GM18858 (cell line): ENCODE results near the gene ADAM20.
"Not testable (repeated sequence)": the region's sequence is repeated elsewhere in the genome, so short reads cannot be mapped to it uniquely, and the experiment has no call there.

Experiments used
- ATAC-seq: cut with Tn5 transposase; IDR thresholded peaks from one replicate; pipeline ENCODE4 v1.9.1; 2021; ENCODE audit not compliant: unreplicated experiment

ADAM20 gene

GRCh38 chr14:70534904-70535303, at the start of gene ADAM20:
ADAM20 (minus strand) TSS chr14:70535004; CDS start chr14:70524757, 10,247 bp downstream.
- ATAC-seq = no peak

DNA sequence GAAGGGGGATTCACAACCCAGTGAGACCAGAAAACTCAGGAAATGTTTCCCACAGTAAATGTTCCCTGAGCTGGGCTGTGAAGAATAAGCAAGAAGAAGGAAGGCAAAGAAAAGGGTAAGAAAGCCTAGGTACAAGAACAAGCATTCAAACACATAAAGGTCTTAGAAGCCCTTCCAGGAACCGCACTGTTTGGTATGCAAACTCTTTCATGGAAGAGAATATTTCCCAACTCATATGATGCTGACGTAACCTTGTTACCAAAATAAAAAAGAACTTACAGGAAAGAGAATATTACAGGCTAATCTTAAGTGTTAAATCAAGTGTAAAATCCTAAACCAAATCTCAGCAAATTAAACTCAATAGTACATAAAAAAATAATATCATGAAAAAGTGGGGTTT, 42.1 kb upstream of the ADAM20 start:
- ATAC-seq = no peak

- no peak for ATAC-seq
Observed at GRCh38 chr14:70573050-70573449, 38.2 kb upstream of the ADAM20 start.

DNA sequence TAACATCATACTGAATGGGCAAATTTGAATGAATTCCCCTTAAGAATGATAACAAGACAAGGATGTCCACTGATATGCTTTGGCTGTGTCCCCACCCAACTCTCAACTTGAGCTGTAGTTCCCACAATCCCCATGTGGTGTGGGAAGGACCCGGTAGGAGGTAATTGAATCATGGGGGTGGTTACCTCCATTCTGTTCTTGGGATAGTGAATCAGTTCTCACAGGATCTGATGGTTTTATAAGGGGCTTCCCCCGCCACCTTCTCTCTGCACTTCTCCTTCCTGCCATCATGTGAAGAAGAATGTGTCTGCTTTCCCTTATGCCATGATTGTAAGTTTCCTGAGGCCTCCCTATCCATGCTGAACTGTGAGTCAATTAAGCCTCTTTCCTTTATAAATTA, 36.3 kb upstream of the ADAM20 start:
- ATAC-seq = no peak

DNA sequence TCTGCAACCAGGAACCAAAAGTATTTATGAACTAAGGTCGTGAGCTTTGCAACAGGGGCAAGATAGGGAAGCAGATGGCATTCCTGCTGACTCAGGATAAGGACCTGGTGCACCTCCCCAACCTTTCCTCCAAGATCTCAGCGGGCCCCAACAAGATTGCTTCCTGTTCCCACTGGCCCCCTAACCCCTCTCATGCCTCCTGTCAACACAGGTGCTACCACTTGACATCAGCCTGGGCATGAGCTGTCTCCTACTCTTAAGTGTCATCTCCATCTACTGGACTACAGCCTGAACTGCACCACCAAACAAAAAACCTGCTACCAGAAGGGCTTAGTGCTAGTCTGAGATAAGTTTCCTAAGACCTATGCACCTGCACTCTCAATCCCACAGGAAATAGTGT, 33.0 kb upstream of the ADAM20 start:
- ATAC-seq = no peak

DNA sequence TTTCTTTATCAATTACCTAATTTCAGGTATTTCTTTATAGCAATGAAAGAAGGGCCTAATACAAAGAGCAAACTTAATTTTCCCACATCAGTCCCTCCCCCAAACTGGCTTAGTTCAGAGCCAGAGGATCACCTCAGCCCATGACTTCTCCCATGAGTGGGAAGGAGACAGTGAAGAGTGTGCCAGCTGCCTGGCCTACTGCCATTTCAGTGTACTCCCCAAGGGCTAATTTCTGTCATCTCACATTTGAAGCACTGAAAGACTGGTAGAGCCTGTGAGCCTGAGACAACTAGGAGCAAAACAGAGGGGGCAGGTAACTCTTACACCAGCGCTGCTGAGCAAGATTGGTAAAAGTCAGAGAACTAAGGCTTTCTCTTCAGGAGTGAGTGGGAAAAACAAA, 29.1 kb upstream of the ADAM20 start:
- ATAC-seq = no peak

DNA sequence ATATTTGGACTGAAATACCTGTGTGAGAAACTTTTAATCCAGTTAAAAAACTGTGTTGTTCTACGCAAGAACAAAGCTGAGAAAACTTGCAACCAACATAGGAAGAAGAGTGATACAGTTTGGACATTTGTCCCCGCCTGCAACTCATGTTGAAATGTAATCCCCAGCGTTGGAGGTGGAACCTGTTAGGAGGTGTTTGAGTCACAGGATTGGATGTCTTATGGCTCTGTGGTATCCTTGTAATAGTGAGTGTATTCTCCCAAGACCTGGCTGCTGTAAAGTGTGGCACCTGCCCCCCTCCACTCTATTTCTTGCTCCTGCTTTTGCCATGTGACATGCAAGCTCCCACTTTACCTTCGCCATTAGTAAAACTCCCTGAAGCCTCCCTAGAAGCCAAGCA, 28.6 kb upstream of the ADAM20 start:
- no peak for ATAC-seq

DNA sequence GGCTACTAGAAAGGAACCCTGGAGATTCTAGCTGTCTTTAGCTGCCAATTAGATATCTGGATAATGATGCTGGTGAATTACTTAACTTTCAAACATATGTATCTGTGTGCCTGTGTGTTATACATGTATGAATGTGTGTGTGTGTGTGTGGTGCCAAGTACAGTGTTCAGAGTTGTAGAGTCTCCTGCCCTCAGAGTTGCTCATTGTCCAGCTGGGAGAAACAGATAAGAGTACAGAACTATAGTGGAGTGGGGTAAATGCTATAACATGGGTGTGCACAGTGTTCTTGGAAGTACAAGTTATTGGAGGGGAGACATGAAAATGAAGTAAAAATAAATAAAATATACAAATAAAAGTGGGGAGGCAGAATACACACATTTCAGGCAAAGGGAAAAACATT, 23.6 kb upstream of the ADAM20 start:
- ATAC-seq = no peak

DNA sequence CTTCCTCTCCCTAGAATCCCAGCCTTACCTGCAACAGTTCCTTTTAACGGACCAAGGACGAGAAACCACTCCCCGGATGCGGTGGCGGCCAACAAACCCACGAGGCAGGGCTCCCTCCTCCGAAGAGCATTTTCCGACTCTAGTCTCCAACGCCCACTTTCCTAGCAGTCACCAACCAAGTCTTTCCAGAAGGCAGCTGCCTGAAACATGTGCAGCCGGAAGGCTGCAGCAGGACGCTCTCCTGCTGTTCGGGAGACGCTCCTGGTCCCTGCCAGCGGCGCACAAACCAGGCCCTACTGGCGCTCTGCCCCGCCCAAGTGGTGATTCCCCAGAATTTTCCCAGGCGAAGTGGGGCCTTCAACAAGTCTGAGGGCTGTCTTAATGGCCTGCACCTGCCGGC, 21.1 kb upstream of the ADAM20 start:
- no peak for ATAC-seq

GRCh38 chr14:70538087-70538486, 3.3 kb upstream of the ADAM20 start:
- ATAC-seq = no peak

DNA sequence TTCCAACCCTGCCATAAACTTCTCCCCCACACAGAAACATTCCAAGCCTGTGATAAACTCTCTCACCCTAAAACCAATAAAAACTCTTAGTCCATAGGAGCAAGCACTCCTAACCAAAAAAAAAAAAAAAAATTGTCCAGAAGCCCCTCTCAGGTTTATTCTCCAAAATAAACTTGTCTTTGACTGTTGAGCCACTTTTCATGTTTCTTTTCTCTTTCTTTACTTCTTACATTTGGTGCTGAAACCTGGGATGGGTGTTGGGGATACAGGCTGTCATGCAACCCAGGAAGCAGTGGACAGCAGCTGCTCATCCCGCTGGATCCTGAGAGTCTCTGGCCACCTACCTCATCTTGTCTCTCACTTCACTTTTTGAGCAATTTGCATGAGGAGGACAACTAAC, 2.0 kb upstream of the ADAM20 start:
- ATAC-seq = no peak

- no peak for ATAC-seq
Observed at GRCh38 chr14:70530417-70530816, 4.4 kb downstream of the ADAM20 start.

DNA sequence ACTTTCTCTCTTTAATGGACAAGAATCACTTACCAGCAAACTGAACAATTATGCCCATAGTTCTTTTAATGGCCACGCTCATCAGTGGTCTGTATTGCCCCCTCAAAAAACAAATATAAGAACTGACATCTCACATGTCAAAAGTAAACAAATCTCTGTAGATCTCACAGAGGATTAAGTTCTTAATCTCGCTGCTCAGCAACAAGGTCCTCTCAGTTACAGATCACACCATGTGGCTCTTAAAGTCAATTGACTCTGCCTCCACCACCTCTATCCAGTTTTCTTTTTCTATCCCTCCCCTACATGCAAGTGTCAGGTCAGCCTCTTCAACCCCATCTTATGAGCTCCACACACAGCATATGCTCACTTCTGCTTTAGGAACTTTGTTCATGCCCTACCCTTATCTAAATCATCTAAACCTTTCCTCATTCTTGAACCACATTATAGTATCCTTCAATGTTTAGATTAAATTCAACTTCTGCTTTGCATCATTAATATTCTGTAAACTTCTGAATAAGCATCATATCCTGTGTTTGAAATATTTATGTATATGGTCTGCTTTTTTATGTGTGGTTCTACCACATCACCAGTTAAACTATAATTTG, 7.2 kb downstream of the ADAM20 start:
- ATAC-seq = no peak

DNA sequence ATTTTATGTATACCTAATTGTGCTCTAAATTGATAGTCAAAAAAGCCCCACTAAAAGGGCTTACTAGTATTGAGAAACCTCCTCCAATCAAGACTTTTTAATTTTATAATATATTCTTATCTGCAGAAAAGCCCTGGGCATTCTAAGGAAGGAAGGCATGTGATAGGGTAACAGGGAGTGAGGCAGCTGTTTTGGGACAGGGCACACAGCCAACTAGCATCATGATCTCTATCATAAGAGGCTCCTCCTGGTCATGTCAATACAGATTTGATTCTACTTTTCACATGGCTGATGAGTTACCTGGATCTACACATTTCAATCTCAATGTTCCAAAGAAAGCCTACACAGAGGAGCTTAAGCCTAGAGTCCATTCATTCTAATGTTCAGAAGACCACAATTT, 9.1 kb downstream of the ADAM20 start:
- no peak for ATAC-seq

DNA sequence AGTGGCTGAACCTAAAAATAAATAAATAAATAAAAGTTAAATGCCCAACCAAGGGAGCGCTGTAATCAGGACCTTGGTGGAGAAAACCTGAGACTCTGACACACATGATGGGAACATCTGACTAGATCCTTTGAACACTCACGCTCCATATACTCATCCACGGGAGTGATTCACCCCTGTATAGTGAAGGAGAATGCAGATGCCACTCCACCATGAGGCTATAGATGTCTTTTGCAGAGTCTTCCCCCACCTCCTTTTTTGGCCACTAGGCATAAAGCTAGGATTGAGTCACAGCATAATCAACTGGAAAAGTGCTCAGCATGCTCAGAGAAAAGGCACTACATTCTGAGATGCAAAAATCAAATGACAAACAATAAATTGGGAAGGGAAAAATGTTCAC, 19.0 kb downstream of the ADAM20 start:
- ATAC-seq = no peak

DNA sequence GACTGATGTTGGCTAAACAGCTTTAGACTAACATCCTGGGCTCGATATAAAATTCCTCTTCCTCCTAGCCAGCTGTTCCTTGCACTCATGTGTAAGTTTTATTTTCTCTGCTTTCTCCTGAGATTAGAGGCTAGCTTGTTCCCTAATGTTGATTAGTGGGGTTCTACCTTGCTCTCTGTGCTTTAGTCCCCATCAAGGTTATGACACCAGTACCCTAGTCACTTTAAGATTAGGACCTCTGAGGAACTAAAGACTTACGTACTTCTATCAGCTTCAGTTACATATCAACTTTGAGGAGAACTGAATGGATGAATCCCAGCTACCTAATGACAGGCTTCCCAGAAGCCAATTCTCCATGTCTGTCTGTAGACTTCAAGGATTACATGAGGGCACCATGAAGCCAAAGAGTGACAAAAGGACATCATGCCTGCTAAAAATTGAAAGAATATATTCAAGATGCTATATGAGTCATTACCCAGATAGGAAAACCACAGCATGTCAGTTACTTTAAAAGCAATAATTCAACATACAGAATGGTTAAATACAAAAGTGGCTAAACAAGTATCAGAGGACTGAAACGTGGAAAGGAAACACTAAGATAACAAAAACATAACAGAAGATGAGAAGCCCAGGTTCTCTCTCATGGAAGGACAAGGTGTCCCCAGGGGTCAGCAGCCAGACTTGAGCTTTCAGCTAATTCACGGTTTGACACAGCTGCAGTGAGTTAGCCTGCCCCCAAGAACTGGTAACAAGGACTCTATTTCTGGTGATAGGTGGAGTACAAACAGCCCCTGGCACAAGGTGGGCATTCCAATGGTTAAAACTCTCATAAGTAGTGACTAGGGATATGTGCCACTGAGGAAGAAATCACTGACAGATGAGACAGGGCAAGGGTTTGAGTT, 20.4 kb downstream of the ADAM20 start:
- ATAC-seq = no peak

DNA sequence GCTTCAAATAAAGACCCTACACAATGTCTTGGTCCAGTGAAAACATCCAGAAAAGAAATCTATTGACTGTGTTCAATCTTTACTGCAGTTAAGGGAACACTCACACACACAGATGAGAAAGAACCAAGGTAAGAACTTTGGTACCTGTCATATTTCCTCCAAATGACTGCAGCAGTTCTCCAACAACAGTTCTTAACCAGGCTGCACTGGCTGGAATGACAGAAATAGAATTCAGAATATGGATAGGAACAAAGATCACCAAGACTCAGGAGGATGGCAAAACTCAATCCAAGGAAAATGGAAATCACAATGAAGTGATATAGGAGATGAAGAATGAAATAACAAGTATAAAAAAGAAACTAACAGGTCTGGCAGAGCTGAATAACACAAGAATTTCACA, 36.6 kb downstream of the ADAM20 start:
- ATAC-seq = no peak

DNA sequence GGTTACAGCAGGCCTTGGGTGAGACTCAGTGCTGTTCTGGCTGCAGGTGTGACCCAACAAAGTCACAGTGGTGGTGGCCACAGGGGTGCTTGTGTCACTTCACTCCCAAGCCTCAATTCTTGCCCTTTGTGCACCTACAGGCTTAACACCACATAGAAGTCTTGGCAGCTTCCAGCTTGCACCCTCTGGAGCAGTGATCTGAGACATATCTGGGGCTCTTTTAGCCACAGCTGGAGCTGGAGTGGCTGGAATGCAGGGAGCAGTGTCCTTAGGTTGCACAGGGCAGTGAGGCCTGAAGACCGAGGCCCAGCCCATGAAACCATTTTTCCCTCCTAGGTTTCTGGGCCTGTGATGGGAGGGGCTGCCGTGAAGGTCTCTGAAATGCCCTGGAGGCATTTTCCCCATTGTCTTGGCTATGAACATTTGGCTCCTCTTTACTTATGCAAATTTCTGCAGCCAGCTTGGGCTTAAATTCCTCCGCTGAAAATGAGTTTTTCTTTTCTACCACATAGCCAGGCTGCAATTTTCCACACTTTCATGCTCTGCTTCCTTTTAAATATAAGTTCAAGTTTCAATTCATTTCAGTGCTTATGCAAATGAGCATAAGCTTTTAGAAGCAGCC, 45.1 kb downstream of the ADAM20 start:
- no peak for ATAC-seq

GRCh38 chr14:70477356-70478105, 57.3 kb downstream of the ADAM20 start:
- ATAC-seq = not testable (repeated sequence)

- not testable (repeated sequence) for ATAC-seq
Observed at GRCh38 chr14:70475459-70475858, 59.3 kb downstream of the ADAM20 start.

GRCh38 chr14:70473825-70474224, 61.0 kb downstream of the ADAM20 start:
- ATAC-seq = no peak
